ENCODE results near the gene FHAD1. TPM values are rescaled to one million over a fixed set of nuclear protein-coding genes. Genes with fewer than 3 reads are reported as not detected.

The FHAD1 gene
- total RNA-seq, 1 experiment from 2014 or later = 1.9 TPM

DNA sequence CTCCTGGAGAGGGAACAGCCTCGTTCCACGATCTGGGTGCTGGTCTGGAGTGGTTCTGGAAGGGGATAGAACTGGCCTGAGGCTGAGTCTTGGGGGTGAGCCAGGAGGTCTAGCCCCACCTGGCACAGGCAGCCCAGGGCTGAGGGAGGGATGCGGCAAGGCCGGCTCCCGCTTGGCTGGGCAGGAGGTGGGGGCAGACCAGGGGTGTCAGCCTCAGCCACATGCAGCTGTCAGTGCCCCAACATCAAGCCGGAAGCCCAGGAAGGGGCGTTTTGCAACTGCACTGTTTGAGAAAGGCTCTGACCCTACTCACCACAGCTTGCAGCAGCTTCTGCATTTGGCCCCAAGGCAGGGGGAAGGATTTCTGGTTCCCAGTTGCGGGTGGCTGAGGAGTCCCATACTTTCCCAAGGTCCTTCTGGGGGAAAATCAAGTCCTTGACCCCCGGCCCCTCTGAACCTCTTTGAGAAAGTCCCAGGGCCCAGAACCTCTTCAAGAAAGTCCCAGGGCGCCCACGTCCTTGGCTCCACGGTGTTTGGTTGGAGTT lies 164.6 kb downstream of the FHAD1 start:
- H3K27ac ChIP-seq (ENCODE audit: insufficient read length, low read depth, low read length) = no peak overlapping the region
- H2BK120ac ChIP-seq (ENCODE audit: low read depth, low read length, poor library complexity, severe bottlenecking) = no peak overlapping the region
- no peak overlapping the region for H4K91ac ChIP-seq (ENCODE audit: insufficient read length, low read depth, low read length)
- no CpG with 5 or more reads among the region's 12 CpGs for WGBS (ENCODE audit: extremely low coverage, insufficient read length, low lambda C conversion rate)
- H2BK15ac ChIP-seq (ENCODE audit: low read depth, low read length) = no peak overlapping the region
- H3K79me1 ChIP-seq (ENCODE audit: insufficient read depth, low read depth, low read length, poor library complexity, severe bottlenecking) = no peaks in the 10 kb centered on the region
- no peak overlapping the region for H2BK20ac ChIP-seq (ENCODE audit: low read depth, low read length, poor library complexity, severe bottlenecking)
- H3K23me2 ChIP-seq (ENCODE audit: insufficient read length, low read depth, low read length, poor library complexity, severe bottlenecking) = peaks cover 9% of the 10 kb centered on the region
- Mint-ChIP-seq H3K27ac (no peak overlapping the region), H3K36me3 (ENCODE audit: insufficient read depth in 1 of 3, low read depth in 3 of 3) (peaks cover 0 to 2% (median 2%) of the 10 kb centered on the region in 3 experiments; a peak in 3 of 7 replicates), H3K4me1 (peaks cover 28 to 39% of the 10 kb centered on the region in 2 experiments), H3K27me3 (ENCODE audit: low read depth) (peaks cover 61% of the 10 kb centered on the region), H3K9me3 (no peaks in the 10 kb centered on the region), H3K4me3 (peak overlapping the region; percentile 45 to 88; a peak in 4 of 5 replicates)
- DNase-seq = no peak
- no peak overlapping the region for H3K56ac ChIP-seq (ENCODE audit: insufficient read length, low read depth, low read length)
- H4K8ac ChIP-seq (replicated peaks; ENCODE audit: insufficient read length, low read depth, low read length) = no peak overlapping the region
- no peak overlapping the region for H3T11ph ChIP-seq (ENCODE audit: low read length)
- no peaks in the 10 kb centered on the region for H3K79me2 ChIP-seq (ENCODE audit: insufficient read depth, low read length)
- H3K9ac ChIP-seq (ENCODE audit: extremely low read depth, insufficient read length, low read length) = no peak overlapping the region
- H3K4me1 ChIP-seq (ENCODE audit: insufficient read depth, low read length) = no peaks in the 10 kb centered on the region
- H2BK12ac ChIP-seq (ENCODE audit: insufficient read length, low read depth, low read length) = no peak overlapping the region
- no peaks in the 10 kb centered on the region for H4K20me1 ChIP-seq (ENCODE audit: control insufficient read depth, insufficient read depth, insufficient read length)
- H3K4me2 ChIP-seq (ENCODE audit: insufficient read depth, insufficient read length, low read length) = no peak overlapping the region
- no peak overlapping the region for H4K5ac ChIP-seq (ENCODE audit: insufficient read length, low read depth, low read length)
- H3K18ac ChIP-seq (ENCODE audit: insufficient read length, low read depth, low read length) = no peak overlapping the region
- no peaks in the 10 kb centered on the region for H3K9me3 ChIP-seq (ENCODE audit: control insufficient read depth, low read depth, low read length)
- H3K14ac ChIP-seq (ENCODE audit: insufficient read depth, low read length) = no peak overlapping the region
- H2BK5ac ChIP-seq (ENCODE audit: insufficient read length, low read length) = no peak overlapping the region
- no peak for TF ChIP-seq CTCF (conservative IDR thresholded peaks at IDR 0.05)
- peaks cover 4% of the 10 kb centered on the region; the same call in 1 of the 2 replicates for H3K27me3 ChIP-seq (ENCODE audit: insufficient read depth, low read length)
- no peak overlapping the region for H2AK5ac ChIP-seq (ENCODE audit: insufficient read length, low read length)
- no peak overlapping the region for H3K4ac ChIP-seq (ENCODE audit: low read depth, low read length)
- no peak overlapping the region for H2AFZ ChIP-seq (ENCODE audit: low read length)
- no peak overlapping the region for H3K23ac ChIP-seq (ENCODE audit: insufficient read length, low read depth, low read length)
